Natural killer cell treated with Interleukin-12 subunit alpha and Interleukin-12 subunit beta and Interleukin-15 and Interleukin-18, amount 100 ng/mL, for 72 hours (primary cell): ENCODE measurements around the gene KCNG2. TPM values are rescaled to one million over a fixed set of nuclear protein-coding genes. Genes with fewer than 3 reads are reported as not detected.

Experiments
- ATAC-seq, 2 donors: fragments of 150-1000 bp; cut with Tn5 transposase in 1 of 2; sonication (Bioruptor Pico), chemical (Tn5 transposase) in 1 of 2; 2 replicates each; pipeline ENCODE4 v1.10.0; 2021
- DNase-seq: peaks from one replicate; pipeline ENCODE4 v3.0.0; 2022; ENCODE audit warnings: low spot score
- H3K27ac Mint-ChIP-seq, 2 donors: 1 replicate in 1 of 2; 2 replicates in 1 of 2; pipeline ENCODE4 v1.8.0; 2022; ENCODE audit warnings: mixed read lengths in 2 of 2, mild to moderate bottlenecking in 1 of 2, moderate library complexity in 1 of 2
- H3K27me3 Mint-ChIP-seq, 2 donors: 1 replicate in 1 of 2; 2 replicates in 1 of 2; pipeline ENCODE4 v1.8.0; 2022; ENCODE audit warnings: mixed read lengths in 2 of 2
- H3K36me3 Mint-ChIP-seq: one replicate; pipeline ENCODE4 v1.8.0; 2022; ENCODE audit warnings: mixed read lengths
- H3K4me1 Mint-ChIP-seq, 2 donors: 1 replicate in 1 of 2; 2 replicates in 1 of 2; pipeline ENCODE4 v1.8.0; 2022; ENCODE audit warnings: low read depth in 2 of 2, mixed read lengths in 2 of 2, mild to moderate bottlenecking in 1 of 2
- H3K4me3 Mint-ChIP-seq: one replicate; pipeline ENCODE4 v1.8.0; 2022; ENCODE audit warnings: mixed read lengths
- H3K9me3 Mint-ChIP-seq: 2 replicates; pipeline ENCODE4 v1.8.0; 2022; ENCODE audit warnings: mixed read lengths
- total RNA-seq, 2 donors: library from RNA; stranded (reverse); gene quantifications; one replicate each; pipeline ENCODE4 v1.2.3, GENCODE V29; 2022

Gene KCNG2
- total RNA-seq, 2 donors from 2014 or later: not detected

DNA sequence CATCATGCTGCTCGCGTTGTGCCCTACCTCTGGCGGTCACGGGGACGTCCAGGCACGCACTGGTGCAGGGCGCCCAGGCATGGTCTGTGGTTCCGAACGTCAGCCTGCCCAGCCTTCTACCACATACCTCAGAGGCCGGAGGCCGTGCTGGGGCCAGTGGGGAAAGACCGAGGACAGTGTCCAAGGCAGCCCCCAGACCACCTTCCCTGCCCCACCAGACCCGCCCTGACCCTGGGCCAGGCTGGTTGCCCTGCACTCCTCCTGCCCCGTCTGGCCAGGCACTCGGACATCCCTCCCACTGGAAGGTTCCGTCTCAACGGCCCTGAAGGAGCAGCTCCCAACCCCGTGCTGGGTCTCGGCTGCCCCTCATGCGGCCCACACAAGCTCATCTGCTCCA, 120.9 kb downstream of the KCNG2 start:
- DNase-seq: no peak
- peaks cover 0 to 13% of the 10 kb centered on the region in 2 donors for H3K4me1 Mint-ChIP-seq

DNA sequence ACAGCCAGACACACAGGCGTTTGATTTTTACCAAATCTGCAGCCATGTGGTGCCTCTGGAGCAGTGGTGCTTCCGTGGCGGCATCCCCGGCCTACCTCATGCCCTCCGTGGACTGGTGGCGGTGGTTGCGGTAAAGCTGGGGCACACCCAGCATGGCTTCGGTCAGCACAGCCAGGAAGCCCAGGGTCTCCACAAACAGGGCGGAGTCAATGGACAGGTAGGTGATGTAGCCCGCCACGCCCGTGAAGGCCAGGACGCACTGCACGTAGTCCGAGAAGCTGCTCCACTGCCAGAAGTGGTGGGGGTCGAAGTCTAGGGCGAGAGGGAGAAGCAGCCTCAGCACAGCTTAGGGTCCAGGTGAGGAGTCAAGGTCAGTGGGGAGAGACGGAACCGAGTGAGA, 121.4 kb downstream of the KCNG2 start:
- no peak overlapping the region for H3K4me3 Mint-ChIP-seq
- peaks cover 0 to 12% of the 10 kb centered on the region in 2 donors for H3K4me1 Mint-ChIP-seq
- H3K9me3 Mint-ChIP-seq: no peaks in the 10 kb centered on the region
- H3K27ac Mint-ChIP-seq: no peak overlapping the region
- H3K27me3 Mint-ChIP-seq: no peaks in the 10 kb centered on the region
- DNase-seq (no peak), ATAC-seq (no peak)
- no peaks in the 10 kb centered on the region for H3K36me3 Mint-ChIP-seq

More for the DNA sequence above, 120.9 kb downstream of the KCNG2 start:
- ATAC-seq: no peak
- no peak overlapping the region for H3K27ac Mint-ChIP-seq
- H3K9me3 Mint-ChIP-seq: no peaks in the 10 kb centered on the region
- no peaks in the 10 kb centered on the region for H3K27me3 Mint-ChIP-seq
- no peaks in the 10 kb centered on the region for H3K36me3 Mint-ChIP-seq
- no peak overlapping the region for H3K4me3 Mint-ChIP-seq

DNA sequence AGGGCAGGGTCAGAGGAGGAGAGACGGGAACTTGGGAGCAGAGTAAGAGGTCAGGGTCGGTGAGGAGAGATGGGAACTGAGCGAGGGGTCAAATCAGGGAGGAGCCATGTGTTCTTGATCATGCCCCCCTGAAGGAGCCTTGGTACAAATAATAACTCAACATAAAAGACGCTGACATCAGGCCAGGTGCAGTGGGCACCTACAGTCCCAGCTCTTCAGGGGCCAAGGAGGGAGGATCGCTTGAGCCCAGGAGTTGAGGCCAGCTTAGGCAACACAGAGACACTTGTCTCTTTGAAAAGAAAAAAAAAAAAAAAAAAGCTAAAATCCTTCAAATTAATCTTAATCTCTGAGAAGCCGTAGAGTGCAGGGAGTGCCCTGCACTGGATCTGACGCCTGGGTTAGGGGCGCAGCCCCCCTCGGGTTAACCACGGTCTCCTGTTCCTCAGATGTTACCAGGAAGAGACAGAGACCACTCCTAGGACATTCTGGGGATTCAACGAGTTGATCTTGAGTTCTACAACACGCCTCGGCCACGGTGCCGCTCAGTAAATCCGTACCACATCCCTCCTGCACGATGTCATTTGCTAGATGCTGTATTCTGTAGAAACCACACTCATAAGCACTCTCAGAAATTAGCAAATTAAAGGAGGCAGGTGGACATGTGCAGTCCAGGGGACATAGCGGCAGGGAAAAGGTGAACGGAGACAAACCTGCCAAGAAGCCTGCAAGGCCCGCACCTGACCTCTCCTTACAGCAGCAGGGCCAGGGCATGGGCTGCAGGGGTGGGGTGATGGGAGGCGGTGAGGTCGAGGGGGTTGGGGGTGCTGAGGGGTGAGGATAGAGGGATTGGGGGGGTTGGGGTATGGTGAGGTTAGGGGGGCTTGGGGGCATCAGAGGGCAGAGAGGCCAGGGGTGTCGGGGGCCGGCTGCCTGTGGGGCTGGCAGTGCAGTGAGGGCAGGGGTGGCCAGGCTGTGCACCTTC, 124.5 kb downstream of the KCNG2 start:
- Mint-ChIP-seq H3K36me3 (no peaks in the 10 kb centered on the region), H3K27me3 (no peaks in the 10 kb centered on the region), H3K4me3 (no peak overlapping the region), H3K9me3 (no peaks in the 10 kb centered on the region), H3K4me1 (peaks cover 0 to 5% of the 10 kb centered on the region in 2 donors), H3K27ac (no peak overlapping the region)
- no peak for DNase-seq
- no peak for ATAC-seq

DNA sequence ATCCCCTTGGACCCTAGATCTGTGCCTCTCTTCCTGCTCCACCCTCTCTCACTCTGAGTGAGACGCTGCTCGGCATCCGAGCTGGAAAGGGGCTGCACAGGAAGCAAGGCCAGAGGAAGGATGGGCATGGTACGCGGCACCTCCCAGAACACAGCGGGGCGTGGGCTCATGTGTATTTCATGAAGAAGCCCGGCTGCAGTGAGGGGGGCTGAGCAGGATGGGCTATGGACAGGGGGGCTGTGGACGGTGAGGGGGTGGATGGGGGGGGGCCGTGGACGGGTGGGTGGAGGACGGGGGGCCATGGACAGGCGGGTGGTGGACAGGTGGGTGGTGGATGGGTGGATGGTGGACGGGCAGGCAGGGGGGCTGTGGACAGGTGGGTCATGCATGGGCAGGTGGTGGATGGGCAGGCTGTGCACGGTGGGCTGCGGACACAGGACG, 125.3 kb downstream of the KCNG2 start:
- no peak overlapping the region for H3K27ac Mint-ChIP-seq
- ATAC-seq (no peak), DNase-seq (no peak)
- no peaks in the 10 kb centered on the region for H3K9me3 Mint-ChIP-seq
- H3K4me3 Mint-ChIP-seq: no peak overlapping the region
- peaks cover 0 to 4% of the 10 kb centered on the region in 2 donors for H3K4me1 Mint-ChIP-seq
- H3K36me3 Mint-ChIP-seq: no peaks in the 10 kb centered on the region
- no peaks in the 10 kb centered on the region for H3K27me3 Mint-ChIP-seq

DNA sequence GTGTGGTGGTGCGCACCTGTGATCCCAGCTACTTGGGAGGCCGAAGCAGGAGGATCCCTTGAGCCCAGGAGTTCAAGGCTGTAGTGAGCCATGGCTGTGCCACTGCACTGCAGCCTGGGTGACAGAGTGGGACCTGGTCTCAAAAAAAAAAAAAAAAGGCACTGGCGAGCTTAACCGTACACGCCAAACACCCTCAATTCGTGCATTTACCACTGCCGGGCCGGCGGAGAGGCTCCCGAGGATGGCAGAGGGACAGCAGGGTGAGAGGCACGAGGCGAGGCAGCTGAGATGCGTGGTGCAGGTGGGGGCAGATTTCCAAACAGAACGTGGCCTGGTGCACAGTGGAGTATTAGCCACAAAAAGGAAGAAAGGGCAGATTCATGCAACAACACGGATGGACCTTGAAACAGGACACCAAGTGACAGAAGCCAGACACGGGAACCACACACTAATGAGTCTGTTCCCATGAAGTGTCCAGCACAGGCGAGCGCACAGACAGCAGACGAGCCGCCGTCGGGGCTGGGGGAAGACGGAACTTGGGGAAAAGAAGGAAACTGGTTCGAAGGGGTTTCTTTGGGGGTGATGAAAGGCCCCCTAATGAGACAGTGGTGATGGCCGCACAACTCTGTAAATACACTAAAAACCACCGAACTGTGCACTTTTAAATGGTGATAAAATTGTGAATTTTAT, 126.3 kb downstream of the KCNG2 start:
- Mint-ChIP-seq H3K4me1 (peaks cover 4 to 5% of the 10 kb centered on the region in 2 donors), H3K9me3 (peaks cover 3% of the 10 kb centered on the region), H3K36me3 (peaks cover 4% of the 10 kb centered on the region), H3K27ac (no peak overlapping the region), H3K4me3 (no peak overlapping the region), H3K27me3 (no peaks in the 10 kb centered on the region)
- DNase-seq (no peak), ATAC-seq (no peak)

DNA sequence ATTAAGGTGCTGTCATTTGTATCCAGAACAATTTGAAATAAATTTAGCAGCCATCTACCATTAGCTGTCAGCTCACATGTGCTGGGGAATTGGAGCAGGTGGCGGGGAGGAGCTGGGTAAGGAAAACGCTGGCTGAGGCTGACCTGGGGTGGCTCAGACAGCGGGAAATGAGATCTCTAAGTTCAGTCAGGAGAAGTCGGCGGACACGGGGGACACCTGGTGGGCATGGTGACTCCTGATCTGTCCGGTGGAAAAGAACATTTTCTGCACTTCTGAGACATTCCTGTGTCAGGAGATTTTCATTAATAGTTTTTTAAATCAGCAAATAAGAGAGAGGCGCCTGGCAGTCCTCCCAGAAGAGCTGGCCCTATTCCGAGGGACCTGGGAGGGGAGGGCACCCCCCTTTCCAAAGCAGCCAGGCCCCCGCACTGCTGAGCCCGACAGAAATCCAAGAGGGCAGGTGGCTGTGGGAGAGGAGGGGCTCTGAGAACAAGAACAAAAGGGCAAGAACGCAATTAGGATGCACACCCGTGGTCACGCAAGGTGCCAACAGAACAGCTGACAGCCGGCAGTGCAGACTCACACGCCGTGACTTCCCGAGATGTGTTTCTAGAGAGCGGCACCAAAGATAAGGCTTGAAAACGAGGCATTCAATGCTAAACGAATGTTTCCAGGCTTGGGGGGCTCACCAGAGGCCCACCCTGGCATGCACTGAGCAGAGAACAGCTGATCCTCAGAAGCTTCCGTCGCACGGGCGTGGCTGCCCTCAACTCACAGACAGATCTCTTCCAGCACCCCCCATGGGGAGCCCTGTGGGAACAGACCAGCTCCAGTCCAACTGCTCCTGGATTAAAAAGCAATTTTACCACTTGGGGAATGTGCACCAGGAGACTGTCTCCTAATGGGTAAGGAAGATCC, 127.3 kb downstream of the KCNG2 start:
- H3K27me3 Mint-ChIP-seq: no peaks in the 10 kb centered on the region
- DNase-seq: no peak
- no peak overlapping the region for H3K4me3 Mint-ChIP-seq
- no peak overlapping the region for H3K27ac Mint-ChIP-seq
- ATAC-seq: no peak
- H3K4me1 Mint-ChIP-seq: peaks cover 5 to 6% of the 10 kb centered on the region in 2 donors
- peaks cover 11% of the 10 kb centered on the region for H3K9me3 Mint-ChIP-seq
- peaks cover 15% of the 10 kb centered on the region for H3K36me3 Mint-ChIP-seq

DNA sequence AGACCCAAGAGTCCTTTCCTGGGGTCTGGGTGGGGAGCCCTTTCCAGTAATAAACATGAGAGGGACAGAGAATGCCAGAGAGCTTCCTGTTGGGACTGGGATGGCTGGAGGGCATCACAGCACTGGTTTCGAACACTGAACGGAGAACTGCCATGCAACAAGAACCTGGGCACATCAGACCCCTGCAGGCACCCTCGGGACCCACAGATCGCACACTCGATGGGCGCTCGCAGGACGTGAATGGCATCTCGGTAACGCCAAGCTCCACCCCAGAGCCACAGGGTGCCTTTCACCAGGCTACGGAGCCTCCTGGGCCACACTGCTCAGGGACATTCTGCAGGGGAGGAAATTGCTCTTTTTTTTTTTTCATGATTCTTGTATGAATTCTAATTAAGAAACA, 128.6 kb downstream of the KCNG2 start:
- H3K27ac Mint-ChIP-seq: no peak overlapping the region
- no peak for DNase-seq
- H3K27me3 Mint-ChIP-seq: no peaks in the 10 kb centered on the region
- H3K4me3 Mint-ChIP-seq: no peak overlapping the region
- no peak for ATAC-seq
- H3K4me1 Mint-ChIP-seq: peaks cover 5 to 6% of the 10 kb centered on the region in 2 donors
- peaks cover 21% of the 10 kb centered on the region for H3K36me3 Mint-ChIP-seq
- H3K9me3 Mint-ChIP-seq: peaks cover 11% of the 10 kb centered on the region

DNA sequence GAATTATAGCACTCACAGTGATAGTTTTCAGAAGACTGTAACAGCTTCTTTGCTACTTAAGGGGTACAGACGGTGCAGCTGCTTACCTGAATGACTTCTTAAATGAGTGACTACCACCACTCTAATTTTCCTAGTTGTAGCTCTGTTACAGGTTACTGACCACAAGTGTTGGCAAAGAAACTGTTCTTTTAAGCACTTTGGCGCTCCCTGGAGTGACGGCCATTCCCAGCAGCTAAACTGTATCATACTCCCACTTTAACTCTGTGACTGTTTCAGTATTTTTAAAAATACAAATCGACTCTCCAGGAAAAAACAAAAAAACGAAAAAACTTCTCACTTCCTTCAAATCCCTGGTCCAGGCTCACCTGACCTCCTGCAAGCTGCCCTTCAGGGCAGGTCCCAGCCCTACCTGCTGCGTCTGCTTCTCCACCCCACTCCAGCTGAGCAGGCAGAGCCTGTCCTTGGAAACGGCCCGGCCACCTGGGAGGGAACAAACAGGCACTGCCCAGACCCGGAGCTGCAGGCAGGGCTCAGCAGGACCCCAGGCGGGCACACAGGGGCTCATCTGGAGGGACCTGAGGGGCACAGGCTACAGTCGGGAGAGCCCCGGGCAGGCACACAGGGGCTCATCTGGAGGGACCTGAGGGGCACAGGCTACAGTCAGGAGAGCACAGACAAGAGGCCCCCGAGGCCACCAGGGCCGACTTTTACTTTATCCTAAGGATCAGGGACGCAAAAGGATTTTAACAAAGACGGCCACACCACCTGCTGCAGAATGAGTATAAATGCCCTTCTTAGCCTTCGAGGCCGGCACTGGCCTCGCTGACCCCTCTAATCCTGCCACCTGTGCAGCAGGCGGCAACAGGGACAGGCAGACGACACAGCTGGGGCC, 129.2 kb downstream of the KCNG2 start:
- H3K27me3 Mint-ChIP-seq: no peaks in the 10 kb centered on the region
- H3K4me3 Mint-ChIP-seq: no peak overlapping the region
- DNase-seq (no peak), ATAC-seq (no peak)
- H3K27ac Mint-ChIP-seq: no peak overlapping the region
- H3K9me3 Mint-ChIP-seq: peaks cover 11% of the 10 kb centered on the region
- H3K4me1 Mint-ChIP-seq: peaks cover 5 to 6% of the 10 kb centered on the region in 2 donors
- H3K36me3 Mint-ChIP-seq: peaks cover 26% of the 10 kb centered on the region

DNA sequence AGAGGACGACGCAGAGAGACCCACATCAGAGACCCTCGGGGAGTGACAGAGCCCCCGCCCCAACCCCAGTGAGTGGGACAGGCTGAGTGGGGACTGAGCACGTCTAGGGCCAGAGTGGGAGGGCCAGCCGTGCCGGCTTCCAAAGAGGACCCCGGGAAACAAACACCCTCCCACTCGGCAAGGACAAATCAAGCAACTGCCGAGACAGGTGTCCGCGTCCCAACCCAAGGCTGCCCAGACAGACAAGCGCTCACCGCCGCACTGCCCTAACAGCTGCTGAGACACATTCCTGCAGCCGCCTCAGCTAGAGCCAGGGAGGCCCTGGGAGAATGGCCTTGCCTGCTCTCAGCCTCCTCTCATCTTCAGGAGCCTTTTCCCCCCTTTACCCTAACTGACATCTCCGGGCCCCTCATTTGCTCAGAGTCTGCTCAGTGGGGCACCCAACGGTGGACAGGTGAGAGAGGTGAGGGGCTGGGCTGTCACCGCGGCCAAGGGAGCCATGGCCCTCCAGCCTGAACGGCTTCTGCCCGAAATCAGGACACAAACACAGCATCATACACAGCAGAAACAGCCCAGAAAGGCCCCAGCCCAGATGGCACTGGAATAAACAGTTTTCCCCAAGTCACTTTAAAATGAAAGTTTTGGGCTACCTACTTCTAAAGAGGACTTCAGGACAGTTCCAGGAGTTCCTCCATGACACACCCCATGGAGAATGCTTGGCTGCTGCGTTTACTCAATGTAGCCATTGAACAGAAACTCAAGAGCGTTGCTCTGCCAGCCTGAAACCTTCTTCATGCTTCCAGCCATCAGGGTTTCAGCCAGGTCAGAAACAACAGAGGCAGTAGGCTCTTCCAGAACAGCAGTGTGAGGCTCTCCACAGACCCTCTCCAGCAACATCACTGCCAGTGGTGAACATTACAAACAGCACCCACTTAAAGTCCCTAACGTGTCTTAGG, 130.1 kb downstream of the KCNG2 start:
- peak in 1 of 2 donors; percentile 40 for ATAC-seq
- peaks cover 35% of the 10 kb centered on the region for H3K36me3 Mint-ChIP-seq
- H3K27ac Mint-ChIP-seq: no peak overlapping the region
- H3K4me3 Mint-ChIP-seq: no peak overlapping the region
- no peaks in the 10 kb centered on the region for H3K27me3 Mint-ChIP-seq
- peaks cover 18% of the 10 kb centered on the region for H3K9me3 Mint-ChIP-seq
- H3K4me1 Mint-ChIP-seq: peaks cover 5 to 6% of the 10 kb centered on the region in 2 donors
- no peak for DNase-seq

DNA sequence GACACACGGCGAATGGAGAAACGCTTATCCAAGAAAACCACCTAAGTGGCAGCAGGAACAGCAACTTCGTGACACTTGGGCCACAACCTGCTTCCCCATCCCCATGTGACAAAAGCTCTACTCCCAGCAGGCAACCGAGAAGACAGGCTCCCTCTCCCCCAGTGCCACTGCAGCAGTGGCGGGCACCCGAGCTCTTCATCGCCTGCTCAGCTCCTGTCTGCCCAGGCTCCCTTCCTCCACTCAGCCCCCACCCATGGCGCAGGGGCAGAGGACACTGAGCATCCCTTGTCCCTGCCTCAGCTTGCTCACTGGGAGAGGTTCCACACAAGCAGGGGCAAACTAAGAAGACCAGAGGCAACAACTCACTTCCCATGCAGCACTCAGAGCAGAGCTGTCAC, 130.8 kb downstream of the KCNG2 start:
- no peak for ATAC-seq
- peaks cover 42% of the 10 kb centered on the region for H3K36me3 Mint-ChIP-seq
- no peak overlapping the region for H3K27ac Mint-ChIP-seq
- no peaks in the 10 kb centered on the region for H3K27me3 Mint-ChIP-seq
- H3K9me3 Mint-ChIP-seq: peaks cover 22% of the 10 kb centered on the region
- H3K4me3 Mint-ChIP-seq: no peak overlapping the region
- H3K4me1 Mint-ChIP-seq: peaks cover 5 to 6% of the 10 kb centered on the region in 2 donors
- no peak for DNase-seq

DNA sequence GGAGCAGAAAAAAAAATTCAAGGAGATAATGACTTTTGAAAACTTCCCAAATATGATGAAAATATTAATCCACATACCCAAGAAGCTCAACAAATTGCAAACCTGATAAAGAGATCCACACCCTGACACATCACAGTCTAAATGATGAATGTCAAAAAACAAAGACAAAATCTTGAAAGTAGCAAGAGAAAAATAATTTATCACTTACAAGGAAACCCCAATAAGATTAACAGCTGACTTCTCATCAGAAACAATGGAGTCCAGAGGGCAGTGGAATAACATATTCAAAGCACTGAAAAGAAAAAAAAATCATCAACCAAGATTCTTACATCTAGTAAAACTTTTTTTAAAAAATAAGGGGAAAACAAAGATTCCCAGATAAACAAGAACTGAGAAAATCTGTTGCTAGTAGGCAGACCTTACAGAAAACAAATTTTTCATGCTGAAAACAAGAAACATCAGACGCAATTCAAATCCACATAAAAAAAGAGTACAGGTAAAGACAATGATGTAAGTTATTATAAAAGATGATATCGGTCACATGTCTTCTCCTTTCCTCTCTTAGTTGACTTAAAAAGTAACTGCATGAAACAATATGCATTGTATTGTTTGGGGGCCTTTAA, 132.4 kb downstream of the KCNG2 start:
- Mint-ChIP-seq H3K27ac (no peak overlapping the region), H3K4me3 (no peak overlapping the region), H3K9me3 (peaks cover 25% of the 10 kb centered on the region), H3K4me1 (peaks cover 5 to 6% of the 10 kb centered on the region in 2 donors), H3K36me3 (peaks cover 46% of the 10 kb centered on the region), H3K27me3 (no peaks in the 10 kb centered on the region)
- ATAC-seq: no peak
- DNase-seq: no peak
